CD4-positive, alpha-beta T cell treated with Interleukin-1 beta for 1 hour (primary cell): Measurements from ENCODE around the gene CD1B.
"Not testable (repeated sequence)": the region's sequence is repeated elsewhere in the genome, so short reads cannot be mapped to it uniquely, and the experiment has no call there.

ENCODE experiments used
- DNase-seq, 2 donors: peaks; one replicate each; pipeline ENCODE4 v3.0.0-alpha.2; 2020 to 2022

Gene CD1B

GRCh38 chr1:158327481-158327880 is 3.9 kb downstream of the CD1B start:
- DNase-seq, result no peak

GRCh38 chr1:158324395-158324794 is 6.9 kb downstream of the CD1B start:
- DNase-seq, result no peak

GRCh38 chr1:158323866-158324265 is 7.5 kb downstream of the CD1B start:
- no peak for DNase-seq

GRCh38 chr1:158311066-158311465 is 20.3 kb downstream of the CD1B start:
- no peak for DNase-seq

- no peak for DNase-seq
These were observed 20.7 kb downstream of the CD1B start for GRCh38 chr1:158310623-158311022.

- DNase-seq, result no peak
These were observed 35.5 kb downstream of the CD1B start for GRCh38 chr1:158295791-158296190.

- DNase-seq, result no peak
These were observed 40.9 kb downstream of the CD1B start for GRCh38 chr1:158290321-158290844.

GRCh38 chr1:158289811-158290210 is 41.5 kb downstream of the CD1B start, which contains the start of gene CD1C:
TSS of gene CD1C (plus strand) at chr1:158289923. CDS start at chr1:158290065, 142 bp downstream.
- no peak for DNase-seq

GRCh38 chr1:158286941-158287346 is 44.4 kb downstream of the CD1B start:
- DNase-seq, result no peak

- DNase-seq, result no peak
These were observed 44.8 kb downstream of the CD1B start for GRCh38 chr1:158286487-158286886.

- peak; percentile 4 to 81 for DNase-seq
These were observed 45.5 kb downstream of the CD1B start for GRCh38 chr1:158285756-158286241.

- no peak for DNase-seq
These were observed 47.4 kb downstream of the CD1B start for GRCh38 chr1:158283965-158284364.

GRCh38 chr1:158282421-158282820 is 48.9 kb downstream of the CD1B start:
- DNase-seq, result not testable (repeated sequence)
